ENCODE results near the gene FAM76A.

GRCh38 chr1:27763358-27763757, 37.6 kb downstream of the FAM76A start:
- no peak for TF ChIP-seq CTCF (IDR thresholded peaks at IDR 0.05; ENCODE audit: extremely low read depth in 1 of 2, insufficient read depth in 1 of 2, low read depth in 1 of 2, low read length in 2 of 2)
- TF ChIP-seq POLR2A (IDR thresholded peaks at IDR 0.05; ENCODE audit: low read depth, low read length) = no peak
- TF ChIP-seq POLR2AphosphoS5 (IDR thresholded peaks at IDR 0.05; ENCODE audit: insufficient read depth, low read depth, low read length) = no peak
- no peak for TF ChIP-seq MYC (IDR thresholded peaks at IDR 0.05; ENCODE audit: low read depth, low read length)
- no peak for TF ChIP-seq MAX (IDR thresholded peaks at IDR 0.05; ENCODE audit: insufficient read depth, insufficient read length)
- TF ChIP-seq EZH2 (IDR thresholded peaks at IDR 0.05; ENCODE audit: borderline replicate concordance, low read depth, low read length, severe bottlenecking) = no peak
